ENCODE results near the gene UBXN4. TPM values are rescaled to one million over a fixed set of nuclear protein-coding genes. Genes with fewer than 3 reads are reported as not detected.

The UBXN4 gene
- total RNA-seq, 1 experiment from 2014 or later: 99.3 TPM

- POLR2A ChIA-PET: no interaction called here
- Mint-ChIP-seq H3K36me3 (ENCODE audit: insufficient read depth, unreplicated experiment) (no peaks in the 10 kb centered on the region), H3K4me1 (ENCODE audit: low read depth, unreplicated experiment) (no peaks in the 10 kb centered on the region), H3K9me3 (ENCODE audit: unreplicated experiment) (no peaks in the 10 kb centered on the region), H3K27me3 (ENCODE audit: insufficient read depth, unreplicated experiment) (no peaks in the 10 kb centered on the region), H3K4me3 (ENCODE audit: unreplicated experiment) (no peak overlapping the region), H3K27ac (ENCODE audit: unreplicated experiment) (no peak overlapping the region)
- no peaks in the 10 kb centered on the region for H3K36me3 ChIP-seq (ENCODE audit: control insufficient read depth, insufficient read depth, low read length)
- no peak for DNase-seq
- intact Hi-C loops (cut with micrococcal nuclease; ENCODE audit: unreplicated experiment): no loop called here
- no TSS peak for BruUV-seq (replicated peaks)
- CTCF ChIA-PET: no interaction called here
- no peak overlapping the region for H3K4me3 ChIP-seq (ENCODE audit: low read depth, low read length)
- no peaks in the 10 kb centered on the region for H3K4me1 ChIP-seq
- H3K9me3 ChIP-seq: peaks cover 7% of the 10 kb centered on the region; the same call in 1 of the 2 replicates
- TF ChIP-seq, protein P1, sequence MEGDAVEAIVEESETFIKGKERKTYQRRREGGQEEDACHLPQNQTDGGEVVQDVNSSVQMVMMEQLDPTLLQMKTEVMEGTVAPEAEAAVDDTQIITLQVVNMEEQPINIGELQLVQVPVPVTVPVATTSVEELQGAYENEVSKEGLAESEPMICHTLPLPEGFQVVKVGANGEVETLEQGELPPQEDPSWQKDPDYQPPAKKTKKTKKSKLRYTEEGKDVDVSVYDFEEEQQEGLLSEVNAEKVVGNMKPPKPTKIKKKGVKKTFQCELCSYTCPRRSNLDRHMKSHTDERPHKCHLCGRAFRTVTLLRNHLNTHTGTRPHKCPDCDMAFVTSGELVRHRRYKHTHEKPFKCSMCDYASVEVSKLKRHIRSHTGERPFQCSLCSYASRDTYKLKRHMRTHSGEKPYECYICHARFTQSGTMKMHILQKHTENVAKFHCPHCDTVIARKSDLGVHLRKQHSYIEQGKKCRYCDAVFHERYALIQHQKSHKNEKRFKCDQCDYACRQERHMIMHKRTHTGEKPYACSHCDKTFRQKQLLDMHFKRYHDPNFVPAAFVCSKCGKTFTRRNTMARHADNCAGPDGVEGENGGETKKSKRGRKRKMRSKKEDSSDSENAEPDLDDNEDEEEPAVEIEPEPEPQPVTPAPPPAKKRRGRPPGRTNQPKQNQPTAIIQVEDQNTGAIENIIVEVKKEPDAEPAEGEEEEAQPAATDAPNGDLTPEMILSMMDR (IDR thresholded peaks at IDR 0.05; ENCODE audit: insufficient read depth in 1 of 2, low read depth in 1 of 2, low read length in 1 of 2, severe bottlenecking in 1 of 2, unreplicated experiment in 1 of 2): no peak
- no peaks in the 10 kb centered on the region for H3K27me3 ChIP-seq (replicated peaks; ENCODE audit: control insufficient read depth, insufficient read depth, low read length)
Measured at GRCh38 chr2:135821190-135821589, 79.5 kb downstream of the UBXN4 start.

- TF ChIP-seq, protein P1 (IDR thresholded peaks at IDR 0.05; ENCODE audit: insufficient read depth in 1 of 2, low read depth in 1 of 2, low read length in 1 of 2, severe bottlenecking in 1 of 2, unreplicated experiment in 1 of 2): no peak
- peaks cover 7% of the 10 kb centered on the region; the same call in 1 of the 2 replicates for H3K9me3 ChIP-seq
- intact Hi-C loops (cut with micrococcal nuclease; ENCODE audit: unreplicated experiment): no loop called here
- H3K4me1 ChIP-seq: no peaks in the 10 kb centered on the region
- Mint-ChIP-seq H3K9me3 (ENCODE audit: unreplicated experiment) (no peaks in the 10 kb centered on the region), H3K27ac (ENCODE audit: unreplicated experiment) (no peak overlapping the region), H3K27me3 (ENCODE audit: insufficient read depth, unreplicated experiment) (no peaks in the 10 kb centered on the region), H3K4me1 (ENCODE audit: low read depth, unreplicated experiment) (no peaks in the 10 kb centered on the region), H3K36me3 (ENCODE audit: insufficient read depth, unreplicated experiment) (no peaks in the 10 kb centered on the region), H3K4me3 (ENCODE audit: unreplicated experiment) (no peak overlapping the region)
- no peak overlapping the region for H3K4me3 ChIP-seq (ENCODE audit: low read depth, low read length)
- no peak for DNase-seq
- no TSS peak for BruUV-seq (replicated peaks)
- no peaks in the 10 kb centered on the region for H3K36me3 ChIP-seq (ENCODE audit: control insufficient read depth, insufficient read depth, low read length)
- ChIA-PET POLR2A (no interaction called here), CTCF (no interaction called here)
- H3K27me3 ChIP-seq (replicated peaks; ENCODE audit: control insufficient read depth, insufficient read depth, low read length): no peaks in the 10 kb centered on the region
Measured at GRCh38 chr2:135822855-135823254, 81.2 kb downstream of the UBXN4 start.

DNA sequence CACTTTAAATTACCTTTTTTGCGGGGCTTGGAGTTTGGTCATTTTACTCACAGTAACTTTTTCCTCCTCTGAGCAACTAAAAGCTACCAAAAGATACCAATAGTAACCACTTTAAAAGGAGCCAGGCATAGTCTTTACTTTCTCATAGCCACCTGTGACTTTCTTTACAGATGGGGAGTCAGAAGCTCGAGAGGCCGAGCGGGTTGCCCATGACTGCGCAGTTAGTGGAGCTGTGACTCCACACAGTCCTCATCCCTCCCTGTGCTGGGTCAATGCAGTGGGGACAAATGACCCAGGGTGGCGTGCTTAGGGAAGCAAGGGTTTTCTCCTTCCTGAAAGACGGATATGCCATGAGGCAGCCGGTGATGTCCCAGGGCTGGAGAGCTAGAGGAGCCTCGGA lies 83.5 kb downstream of the UBXN4 start:
- Mint-ChIP-seq H3K4me1 (ENCODE audit: low read depth, unreplicated experiment) (peaks cover 7% of the 10 kb centered on the region), H3K36me3 (ENCODE audit: insufficient read depth, unreplicated experiment) (peaks cover 6% of the 10 kb centered on the region), H3K27me3 (ENCODE audit: insufficient read depth, unreplicated experiment) (no peaks in the 10 kb centered on the region), H3K27ac (ENCODE audit: unreplicated experiment) (no peak overlapping the region), H3K9me3 (ENCODE audit: unreplicated experiment) (no peaks in the 10 kb centered on the region), H3K4me3 (ENCODE audit: unreplicated experiment) (no peak overlapping the region)
- Histone ChIP-seq H3K4me3 (ENCODE audit: low read depth, low read length) (no peak overlapping the region), H3K4me1 (peaks cover 10% of the 10 kb centered on the region), H3K36me3 (ENCODE audit: control insufficient read depth, insufficient read depth, low read length) (no peaks in the 10 kb centered on the region), H3K9me3 (peaks cover 7% of the 10 kb centered on the region; the same call in 1 of the 2 replicates), H3K27me3 (replicated peaks; ENCODE audit: control insufficient read depth, insufficient read depth, low read length) (no peaks in the 10 kb centered on the region)
- DNase-seq: no peak
- CTCF ChIA-PET: no interaction called here
- no TSS peak for BruUV-seq (replicated peaks)
- POLR2A ChIA-PET: no interaction called here
- intact Hi-C loops (cut with micrococcal nuclease; ENCODE audit: unreplicated experiment): no loop called here
- TF ChIP-seq, protein P1 (IDR thresholded peaks at IDR 0.05; ENCODE audit: insufficient read depth in 1 of 2, low read depth in 1 of 2, low read length in 1 of 2, severe bottlenecking in 1 of 2, unreplicated experiment in 1 of 2): no peak
